GM12878 (cell line): ENCODE results near the gene TBC1D5. TPM values are rescaled to one million over a fixed set of nuclear protein-coding genes. Genes with fewer than 3 reads are reported as not detected.

Experiments
- CBFB ChIP-seq: IDR thresholded peaks from 2 replicates; pipeline ENCODE4 v1.6.1; 2016; ENCODE audit warnings: antibody characterized with exemption, low read depth
- CHD1 ChIP-seq: IDR thresholded peaks from 2 replicates; pipeline ENCODE4 v1.6.1; 2012; ENCODE audit warnings: low read depth, low read length, improper control_type of control experiment
- CTCF ChIP-seq, 3 experiments: IDR thresholded peaks in 2 of 3; conservative IDR thresholded peaks in 1 of 3; 2 replicates each; pipeline ENCODE4 v1.5.1; 2011; ENCODE audit warnings: low read depth in 3 of 3, low read length in 3 of 3, mild to moderate bottlenecking in 3 of 3, control low read depth in 2 of 3, moderate library complexity in 2 of 3, inconsistent platforms in 1 of 3, mixed read lengths in 1 of 3; ENCODE audit not compliant: control insufficient read depth in 2 of 3, insufficient read depth in 1 of 3; ENCODE audit errors: extremely low read depth in 1 of 3
- ELK1 ChIP-seq: IDR thresholded peaks from 2 replicates; pipeline ENCODE4 v1.6.1; 2012; ENCODE audit warnings: low read depth, low read length, improper control_type of control experiment
- EP300 ChIP-seq, 2 experiments: fragments of 150-350 bp in 1 of 2; IDR thresholded peaks; 2 replicates each; pipeline ENCODE4 v1.6.1; 2011 to 2012; ENCODE audit warnings: low read depth in 2 of 2, low read length in 2 of 2, borderline replicate concordance in 1 of 2, improper control_type of control experiment in 1 of 2, inconsistent platforms in 1 of 2; ENCODE audit not compliant: control insufficient read depth in 1 of 2
- FOXK2 ChIP-seq: fragments of 450-650 bp; IDR thresholded peaks from 2 replicates; pipeline ENCODE4 v1.6.1; 2017; ENCODE audit warnings: mild to moderate bottlenecking, moderate library complexity
- HDAC6 ChIP-seq: fragments of 200-600 bp; sonication (generic); IDR thresholded peaks from one replicate; pipeline ENCODE4 v1.8.0; 2017; ENCODE audit warnings: antibody characterized with exemption; ENCODE audit not compliant: unreplicated experiment
- LARP7 ChIP-seq: fragments of 450-650 bp; IDR thresholded peaks from 2 replicates; pipeline ENCODE4 v1.6.1; 2017; ENCODE audit warnings: mild to moderate bottlenecking
- NFYA ChIP-seq: IDR thresholded peaks from 2 replicates; pipeline ENCODE4 v1.6.1; 2011; ENCODE audit warnings: low read depth, mild to moderate bottlenecking, low read length, improper control_type of control experiment, borderline replicate concordance
- RAD51 ChIP-seq: fragments of 450-650 bp; IDR thresholded peaks from 2 replicates; pipeline ENCODE4 v1.6.1; 2016; ENCODE audit warnings: moderate library complexity, mild to moderate bottlenecking, inconsistent platforms
- RELB ChIP-seq: fragments of 450-650 bp; IDR thresholded peaks from 2 replicates; pipeline ENCODE4 v1.6.1; 2017; ENCODE audit warnings: low read depth, mild to moderate bottlenecking, moderate library complexity
- SIX5 ChIP-seq: IDR thresholded peaks from 2 replicates; pipeline ENCODE4 v1.6.1; 2011; ENCODE audit warnings: mild to moderate bottlenecking, low read depth, low read length, moderate library complexity; ENCODE audit not compliant: severe bottlenecking
- TCF12 ChIP-seq: IDR thresholded peaks from 2 replicates; pipeline ENCODE4 v1.6.1; 2011; ENCODE audit warnings: low read depth, mild to moderate bottlenecking, low read length
- ZBTB11 ChIP-seq: fragments of 450-650 bp; formaldehyde crosslinking; IDR thresholded peaks from 2 replicates; pipeline ENCODE4 v1.5.0; 2022; ENCODE audit warnings: mild to moderate bottlenecking, missing genetic modification characterization
- ZBTB4 ChIP-seq: fragments of 450-650 bp; formaldehyde crosslinking; IDR thresholded peaks from 2 replicates; pipeline ENCODE4 v1.4.0; 2022; ENCODE audit warnings: mild to moderate bottlenecking, moderate library complexity
- polyA plus RNA-seq, 11 experiments: library from polyadenylated mRNA; depleted of rRNA in 4 of 11; unstranded in 6 of 11; stranded (reverse) in 5 of 11; fragments of >200 nt; fragmentation: Nextera tagmentation in 4 of 11; fragmentation: Illumina TruSeq in 1 of 11; extraction: Ambion mirVana in 4 of 11; extraction: Trizol in 1 of 11; gene quantifications; 1 replicate in 1 of 11; 2 replicates in 10 of 11; pipeline versions ENCODE4 v1.2.1 to v1.2.3, GENCODE V29; 2011 to 2016; ENCODE audit warnings: inconsistent platforms in 2 of 11, missing spikeins in 2 of 11, low read depth in 1 of 11
- total RNA-seq, 4 experiments: library from RNA; depleted of rRNA in 3 of 4; stranded (reverse); fragments of >200 nt in 3 of 4; fragmentation: Illumina TruSeq in 1 of 4; extraction: Trizol in 1 of 4; gene quantifications; 2 replicates each; pipeline versions ENCODE4 v1.2.1 to v1.2.3, GENCODE V29; 2013 to 2021

The TBC1D5 gene
- total and polyA plus RNA-seq, 10 of the 15 experiments (the other 5 are each of a cell fraction or from before 2014, with no cell fraction given): 5.5 to 61.0 (median 43.8) TPM

GRCh38 chr3:17742102-17742879 lies at the start of gene TBC1D5 (continued):
- TF ChIP-seq CTCF (IDR thresholded peaks at IDR 0.05 in 2 of 3, conservative IDR thresholded peaks at IDR 0.05 in 1 of 3; ENCODE audit: control insufficient read depth in 2 of 3, extremely low read depth in 1 of 3, insufficient read depth in 1 of 3, low read depth in 3 of 3, low read length in 3 of 3): peak in 1 of 3 experiments; percentile 6; a peak in 1 of 6 replicates
- peak; percentile 48 for TF ChIP-seq CBFB
- peak; percentile 49; the same call in 1 of the 2 replicates for TF ChIP-seq RELB
- TF ChIP-seq TCF12: peak; percentile 47
- no peak for TF ChIP-seq EP300 (IDR thresholded peaks at IDR 0.05; ENCODE audit: borderline replicate concordance in 1 of 2, control insufficient read depth in 1 of 2, low read depth in 2 of 2, low read length in 2 of 2)
- no peak for TF ChIP-seq ZBTB11 (CRISPR knock-in tag)
- TF ChIP-seq NFYA: no peak
- no peak for TF ChIP-seq SIX5
- TF ChIP-seq ELK1: peak; percentile 1; the same call in 1 of the 2 replicates
- TF ChIP-seq HDAC6: peak; percentile 38
- TF ChIP-seq CHD1: peak; percentile 80; the same call in 1 of the 2 replicates
- TF ChIP-seq RAD51: peak; percentile 84
- TF ChIP-seq LARP7: no peak; the same call in 1 of the 2 replicates
- TF ChIP-seq ZBTB4 (CRISPR knock-in tag): 0 out of 2 replicates have a peak, but pooled peaks have one; percentile 10
- TF ChIP-seq FOXK2: no peak
